SK-N-MC (cell line): Measurements from ENCODE around the gene HNRNPF.

Experiments used
- EZH2 ChIP-seq: fragments of 200-600 bp; sonication (generic); IDR thresholded peaks from one replicate; pipeline ENCODE4 v1.6.1; 2017; ENCODE audit warnings: antibody characterized with exemption
- FOXP2 ChIP-seq: optimal IDR thresholded peaks from 2 replicates; pipeline ENCODE3; 2011; ENCODE audit warnings: mild to moderate bottlenecking, moderate library complexity; ENCODE audit not compliant: insufficient read depth; ENCODE audit errors: extremely low read length, control extremely low read depth
- POLR2AphosphoS5 ChIP-seq: IDR thresholded peaks from 2 replicates; pipeline ENCODE4 v1.6.1; 2012; ENCODE audit warnings: mild to moderate bottlenecking, low read depth, low read length, borderline replicate concordance

DNA sequence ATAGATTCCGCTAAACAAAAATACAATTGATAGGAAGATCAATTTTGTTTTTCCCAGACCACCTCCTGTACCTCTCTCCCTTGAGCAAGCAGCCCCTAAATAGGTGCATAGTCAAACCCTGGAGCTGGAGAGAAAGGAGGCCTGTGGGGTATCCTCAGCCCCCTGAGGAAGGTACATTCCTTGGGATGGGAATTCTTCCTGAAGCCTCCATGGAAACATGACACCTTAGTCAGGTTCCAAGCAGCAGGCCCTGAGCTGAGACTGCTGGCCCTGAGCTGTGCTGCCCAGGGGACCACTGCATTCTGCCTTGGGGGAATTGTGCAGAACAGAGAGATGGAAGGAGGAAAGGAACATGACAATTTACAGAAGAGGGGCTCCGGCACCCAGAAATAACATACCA, 7.4 kb downstream of the HNRNPF start:
- TF ChIP-seq POLR2AphosphoS5 (no peak), EZH2 (no peak), FOXP2 (no peak)
